GM19467 (cell line): Measurements from ENCODE around the gene KHDC4.
"Not testable (repeated sequence)": the region's sequence is repeated elsewhere in the genome, so short reads cannot be mapped to it uniquely, and the experiment has no call there.

Experiments
- ATAC-seq: cut with Tn5 transposase; IDR thresholded peaks from one replicate; pipeline ENCODE4 v1.9.1; 2021; ENCODE audit warnings: mild to moderate bottlenecking, moderate library complexity; ENCODE audit not compliant: unreplicated experiment

KHDC4 gene

GRCh38 chr1:155941845-155942531 is 7.8 kb upstream of the KHDC4 start:
- no peak for ATAC-seq

- ATAC-seq: no peak
Measured at GRCh38 chr1:155940993-155941844, 7.0 kb upstream of the KHDC4 start, which contains the start of gene RXFP4. Gene RXFP4 (plus strand): TSS chr1:155941638. CDS start chr1:155941710, 72 bp downstream.

- no peak for ATAC-seq
Measured at GRCh38 chr1:155940482-155940992, 6.3 kb upstream of the KHDC4 start.

GRCh38 chr1:155938220-155938627 is 4.0 kb upstream of the KHDC4 start:
- no peak for ATAC-seq

DNA sequence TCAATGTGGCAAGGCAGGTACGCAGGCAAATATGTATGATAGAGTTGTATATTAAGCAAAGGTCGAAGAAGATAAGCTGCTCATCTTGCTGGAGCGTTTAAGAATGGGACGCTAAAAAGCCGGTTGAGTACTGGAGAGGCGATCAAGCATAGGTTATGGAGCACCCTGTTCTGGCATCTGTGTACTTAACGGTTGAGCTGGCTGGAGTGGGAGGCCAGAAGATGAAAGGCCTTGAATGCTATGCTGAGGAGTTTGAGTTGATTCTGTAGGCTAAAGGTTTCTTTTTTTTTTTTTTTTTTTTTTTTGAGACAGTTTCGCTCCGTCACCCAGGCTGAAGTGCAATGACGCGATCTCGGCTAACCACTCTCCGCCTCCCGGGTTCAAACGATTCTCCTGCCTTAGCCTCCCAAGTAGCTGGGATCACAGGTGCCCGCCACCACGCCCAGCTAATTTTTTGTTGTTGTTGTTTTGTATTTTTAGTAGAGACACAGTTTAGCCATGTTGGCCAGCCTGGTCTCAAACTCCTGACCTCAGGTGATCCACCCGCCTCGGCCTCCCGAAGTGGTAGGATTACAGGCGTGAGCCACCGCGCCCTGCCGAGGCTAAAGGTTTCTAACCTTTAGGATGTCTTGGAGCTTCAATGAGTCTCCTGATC is 850 bp upstream of the KHDC4 start:
- ATAC-seq: no peak

GRCh38 chr1:155933591-155934096 is 569 bp downstream of the KHDC4 start:
- ATAC-seq: no peak

DNA sequence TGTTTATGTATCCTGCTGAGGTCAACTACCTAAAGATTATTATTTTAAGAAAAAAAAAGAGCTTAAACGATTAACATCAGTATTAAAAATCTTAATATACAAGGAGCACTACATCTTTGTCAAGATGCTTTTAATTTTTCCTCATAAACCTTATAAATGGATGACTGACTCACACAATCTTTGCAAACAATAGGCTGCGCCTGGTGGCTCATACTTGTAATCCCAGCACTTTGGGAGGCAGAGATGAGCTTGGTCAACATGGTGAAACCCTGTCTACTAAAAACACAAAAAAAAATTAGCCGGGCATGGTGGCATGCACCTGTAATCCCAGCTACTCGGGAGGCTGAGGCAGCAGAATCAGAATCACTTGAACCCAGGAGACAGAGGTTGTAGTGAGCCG is 1.7 kb downstream of the KHDC4 start:
- no peak for ATAC-seq

- no peak for ATAC-seq
Measured at GRCh38 chr1:155932081-155932480, 2.1 kb downstream of the KHDC4 start.

GRCh38 chr1:155931332-155932038 is 2.7 kb downstream of the KHDC4 start:
- ATAC-seq: no peak

DNA sequence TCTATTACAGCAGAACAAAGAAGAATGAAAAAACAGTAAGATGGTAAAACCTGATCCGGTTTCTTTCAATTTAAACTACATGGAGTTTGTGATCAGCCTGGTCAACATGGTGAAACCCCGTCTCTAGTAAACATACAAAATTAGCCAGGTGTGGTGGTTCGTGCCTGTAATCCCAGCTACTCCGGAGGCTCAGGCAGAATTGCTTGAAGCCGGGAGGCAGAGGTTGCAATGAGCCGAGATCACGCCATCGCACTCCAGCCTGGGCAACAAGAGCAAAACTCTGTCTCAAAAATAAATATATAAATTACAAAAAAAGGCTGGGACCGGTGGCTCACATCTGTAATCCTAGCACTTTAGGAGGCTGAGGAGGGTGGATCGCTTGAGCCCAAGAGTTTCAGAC is 3.5 kb downstream of the KHDC4 start:
- ATAC-seq: not testable (repeated sequence)

- no peak for ATAC-seq
Measured at GRCh38 chr1:155929057-155929456, 5.2 kb downstream of the KHDC4 start.

GRCh38 chr1:155925506-155925905 is 8.7 kb downstream of the KHDC4 start:
- no peak for ATAC-seq

DNA sequence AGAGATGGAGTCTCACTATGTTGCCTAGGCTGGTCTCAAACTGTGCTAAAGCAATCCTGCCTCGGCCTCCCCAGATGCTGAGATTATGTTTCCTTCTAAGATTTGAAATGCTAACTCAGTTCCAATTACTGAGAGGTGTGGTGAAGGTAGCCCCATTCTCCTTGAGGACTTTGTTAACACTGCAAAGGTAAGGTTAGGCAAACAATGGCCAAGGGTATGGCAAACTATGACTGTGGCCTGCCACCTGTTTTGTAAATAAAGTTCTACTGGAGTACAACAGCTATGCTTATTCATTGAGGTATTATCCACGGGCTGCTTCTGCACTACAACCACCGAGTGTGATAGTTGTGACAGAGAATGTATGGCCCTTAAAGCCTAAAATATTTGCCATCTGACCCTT is 13.5 kb downstream of the KHDC4 start:
- no peak for ATAC-seq

DNA sequence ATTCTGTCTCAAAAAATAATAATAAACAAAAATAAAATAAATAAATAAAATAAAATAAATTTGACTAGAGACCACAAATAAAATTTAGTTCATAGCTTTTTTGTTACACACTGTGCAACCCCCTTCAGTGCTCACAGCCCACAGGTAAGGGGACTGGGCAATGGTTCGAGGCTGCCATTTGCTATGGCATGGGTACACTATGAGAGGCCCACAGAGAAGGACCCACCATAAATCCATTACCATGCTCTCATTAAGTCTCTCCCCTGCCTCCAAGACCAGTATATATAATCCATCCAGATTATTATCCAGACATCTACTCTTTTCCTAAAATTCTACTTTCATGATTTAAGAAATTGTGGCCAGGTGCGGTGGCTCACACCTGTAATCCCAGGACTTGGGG is 14.4 kb downstream of the KHDC4 start:
- no peak for ATAC-seq

DNA sequence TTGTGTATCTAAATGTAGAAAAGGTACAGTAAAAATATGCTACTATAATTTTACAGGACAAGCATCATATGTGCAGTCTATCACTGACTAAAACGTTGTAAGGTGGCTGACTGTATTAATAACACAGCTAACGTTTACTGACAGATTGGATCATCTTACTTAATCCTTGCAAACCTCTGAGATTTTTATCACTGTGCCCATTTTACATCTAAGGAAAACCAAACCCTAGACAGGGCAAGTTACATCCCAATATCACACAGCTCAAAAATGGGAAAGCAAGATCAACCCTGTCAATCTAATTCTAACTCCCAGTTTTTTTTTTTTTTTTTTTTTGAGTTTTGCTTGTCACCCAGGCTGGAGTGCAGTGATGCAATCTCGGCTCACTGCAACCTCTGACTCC is 15.6 kb downstream of the KHDC4 start:
- ATAC-seq: no peak

DNA sequence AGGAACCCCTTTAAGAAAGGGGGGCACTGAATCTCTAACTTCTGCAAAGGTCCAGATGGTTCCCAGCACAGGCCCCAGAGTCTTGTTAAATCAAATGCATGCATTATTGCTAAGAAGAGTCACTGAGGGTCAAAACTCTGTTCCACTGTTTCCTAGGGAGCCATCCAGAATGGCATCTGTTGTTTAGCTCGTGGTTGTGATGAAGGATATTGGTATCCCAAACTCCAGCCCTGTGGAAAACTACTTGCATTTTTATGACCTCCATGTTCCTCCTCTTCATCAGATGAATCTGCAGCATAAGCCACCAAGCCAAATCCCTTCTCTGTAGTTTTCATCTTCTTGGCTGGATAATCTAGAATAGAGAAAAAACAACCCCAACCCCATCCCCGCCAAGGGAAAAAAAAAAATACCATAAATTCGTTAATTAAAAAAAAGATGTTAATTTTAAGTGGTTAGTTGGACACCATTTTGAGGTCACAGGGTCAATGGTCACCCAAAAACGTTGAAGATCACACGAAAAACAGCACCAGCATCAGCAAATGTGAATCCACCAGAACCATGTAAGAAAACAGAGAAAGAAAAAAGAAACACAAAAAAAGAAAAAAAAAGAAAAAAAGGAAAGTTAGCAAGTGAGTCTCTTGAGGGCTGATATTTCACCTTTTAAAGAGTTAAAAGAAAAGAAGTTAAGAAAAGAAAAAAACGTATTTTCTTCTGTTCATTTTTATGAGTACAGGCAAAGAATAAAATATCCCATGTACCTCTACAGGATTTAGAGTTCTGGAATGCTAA is 20.1 kb downstream of the KHDC4 start:
- no peak for ATAC-seq

DNA sequence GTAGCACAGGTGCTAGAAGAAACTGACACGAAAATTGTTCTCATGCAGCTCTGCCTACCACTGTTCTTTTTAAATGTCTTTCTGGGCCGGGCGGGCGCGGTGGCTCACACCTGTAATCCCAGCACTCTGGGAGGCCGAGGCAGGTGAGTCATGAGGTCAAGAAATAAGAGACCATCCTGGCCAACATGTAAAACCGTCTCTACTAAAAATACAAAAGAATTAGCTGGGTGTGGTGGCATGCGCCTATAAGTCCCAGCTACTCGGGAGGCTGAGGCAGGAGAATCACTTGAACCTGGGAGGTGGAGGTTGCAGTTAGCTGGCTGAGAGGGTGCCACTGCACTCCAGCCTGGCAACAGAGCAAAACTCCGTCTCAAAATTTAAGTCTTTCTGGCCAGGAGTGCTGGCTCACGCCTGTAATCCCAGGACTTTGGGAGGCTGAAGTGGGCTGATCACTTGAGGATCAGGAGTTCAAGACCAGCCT is 22.1 kb downstream of the KHDC4 start:
- no peak for ATAC-seq

DNA sequence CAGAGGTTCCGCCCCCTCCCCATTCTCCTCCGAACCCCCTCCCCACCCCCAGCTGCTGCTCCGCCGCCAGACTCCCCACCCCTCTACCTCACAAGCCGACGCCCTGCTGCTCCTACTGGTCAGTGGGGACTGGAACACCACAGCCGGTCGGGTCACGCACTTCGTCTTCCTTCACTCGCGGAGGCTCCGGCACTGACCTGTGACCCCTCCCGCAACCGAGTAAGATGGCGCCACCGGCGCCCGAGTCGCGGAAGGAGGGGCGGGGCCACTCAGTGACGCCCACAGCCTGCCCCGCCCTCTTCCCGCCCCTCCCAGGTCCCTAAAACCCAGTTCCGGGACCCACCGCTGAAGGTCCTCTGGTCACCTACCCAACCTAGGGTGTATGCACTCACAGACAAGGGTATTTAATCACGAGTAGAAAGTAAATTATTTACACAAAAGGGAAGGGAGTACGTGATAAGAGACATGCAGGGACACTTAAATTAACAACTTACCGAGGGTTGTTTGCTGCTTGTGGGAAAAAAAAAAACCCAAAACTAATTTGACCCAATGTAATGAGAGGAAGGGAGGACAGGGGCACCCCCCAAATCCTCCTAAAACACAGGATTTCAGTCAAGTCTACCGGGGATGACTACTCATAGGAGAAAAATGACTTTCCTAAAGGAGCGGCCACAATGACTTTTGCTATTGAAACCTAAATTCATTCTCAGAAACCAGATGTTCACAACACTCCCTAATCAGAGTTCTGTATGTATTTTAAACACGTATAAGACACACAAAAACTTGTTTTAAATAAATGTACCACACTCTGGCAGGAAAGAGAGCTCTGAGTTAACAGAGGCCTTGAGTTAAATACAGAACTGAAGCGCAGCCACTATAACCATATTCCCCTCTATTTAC is 22.8 kb downstream of the KHDC4 start, which contains the start of gene RIT1:
TSS of gene RIT1 (minus strand) at position 194 of the 900 bp plus-strand sequence. CDS start 588 bp downstream, outside the sequence.
- ATAC-seq: peak; percentile 79
